ENCODE results near the gene ADAT3.
A peak's percentile ranks its signal among the peaks of the same experiment; 100 is the strongest.

The ADAT3 gene

DNA sequence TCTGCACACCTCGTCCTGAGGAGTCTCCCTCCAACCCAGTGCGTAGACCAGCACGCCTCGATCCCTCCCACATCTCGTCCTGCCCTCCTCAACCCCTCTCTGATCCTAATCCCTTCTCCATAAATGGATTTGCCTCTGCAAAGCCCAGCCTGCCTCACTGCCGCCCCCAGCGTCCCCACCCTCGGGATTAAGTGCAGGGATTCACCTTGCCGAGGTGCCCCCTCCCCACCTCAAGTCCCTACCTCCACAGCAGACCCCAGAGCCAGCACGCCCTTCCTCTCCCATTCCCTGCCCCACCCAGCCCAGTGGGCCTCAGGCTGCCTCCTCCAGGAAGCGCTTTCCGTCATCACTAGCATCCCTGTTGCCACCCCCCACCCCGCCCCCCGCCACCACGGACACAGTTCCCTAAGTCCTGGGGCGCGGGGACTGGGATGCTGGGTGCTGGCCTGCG is 45.8 kb upstream of the ADAT3 start:
- TF ChIP-seq CTCF (conservative IDR thresholded peaks at IDR 0.05; ENCODE audit: low read depth, low read length): peak; percentile 19
- no peak overlapping the region for H3K4me3 ChIP-seq (ENCODE audit: low read length)
- no peak for DNase-seq (ENCODE audit: low read depth)

- no peak for DNase-seq (ENCODE audit: low read depth)
- H3K4me3 ChIP-seq (ENCODE audit: low read length): peak overlapping the region; percentile 14
- no peak for TF ChIP-seq CTCF (conservative IDR thresholded peaks at IDR 0.05; ENCODE audit: low read depth, low read length)
These were observed 45.0 kb upstream of the ADAT3 start for GRCh38 chr19:1860042-1860775.

- no peak for DNase-seq (ENCODE audit: low read depth)
- peak overlapping the region; percentile 76 for H3K4me3 ChIP-seq (ENCODE audit: low read length)
- no peak for TF ChIP-seq CTCF (conservative IDR thresholded peaks at IDR 0.05; ENCODE audit: low read depth, low read length)
These were observed 44.2 kb upstream of the ADAT3 start for GRCh38 chr19:1860821-1861598.

DNA sequence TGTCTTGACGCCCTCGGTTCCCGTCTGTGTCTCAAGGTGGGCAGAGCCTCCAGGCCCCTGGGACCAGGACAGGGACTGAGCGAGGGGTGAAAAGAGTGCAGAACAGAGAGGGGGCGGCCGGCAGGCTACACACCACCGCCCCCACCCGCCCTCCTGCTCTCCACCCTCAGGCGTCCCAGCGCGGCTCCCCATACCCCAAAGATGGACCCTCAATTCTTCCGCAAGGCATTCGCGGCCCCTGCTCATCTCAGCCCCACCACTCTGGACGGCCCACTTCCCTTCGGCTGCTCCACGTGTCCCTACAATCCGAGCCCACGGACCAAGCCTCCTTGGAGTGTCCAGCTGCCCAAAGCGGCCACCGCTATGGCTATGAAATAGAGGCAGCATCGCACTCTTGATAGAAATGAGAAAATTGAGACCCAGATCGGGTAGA is 43.6 kb upstream of the ADAT3 start:
- peak overlapping the region; percentile 76 for H3K4me3 ChIP-seq (ENCODE audit: low read length)
- no peak for DNase-seq (ENCODE audit: low read depth)
- TF ChIP-seq CTCF (conservative IDR thresholded peaks at IDR 0.05; ENCODE audit: low read depth, low read length): no peak

GRCh38 chr19:1862068-1862423 is 43.2 kb upstream of the ADAT3 start:
- peak overlapping the region; percentile 76 for H3K4me3 ChIP-seq (ENCODE audit: low read length)
- no peak for TF ChIP-seq CTCF (conservative IDR thresholded peaks at IDR 0.05; ENCODE audit: low read depth, low read length)
- no peak for DNase-seq (ENCODE audit: low read depth)

- DNase-seq (ENCODE audit: low read depth): no peak
- no peak for TF ChIP-seq CTCF (conservative IDR thresholded peaks at IDR 0.05; ENCODE audit: low read depth, low read length)
- H3K4me3 ChIP-seq (ENCODE audit: low read length): peak overlapping the region; percentile 76
These were observed 42.5 kb upstream of the ADAT3 start for GRCh38 chr19:1862424-1863327.

All from retinal pigment epithelial cell (primary cell).